Peyer's patch (tissue), 4 donors: ENCODE data around the gene DNHD1. TPM values are rescaled to one million over a fixed set of nuclear protein-coding genes. Genes with fewer than 3 reads are reported as not detected.

Experiments used
- DNase-seq, 3 donors: peaks; one replicate each; pipeline ENCODE4 v3.0.0-alpha.2; 2017 to 2019
- H3K27ac ChIP-seq, 4 donors: fragments of 200-600 bp; sonication (generic); one replicate each; pipeline ENCODE4 v1.5.1; 2016 to 2019
- H3K27me3 ChIP-seq, 2 donors: fragments of 200-600 bp; sonication (generic); one replicate each; pipeline ENCODE4 v1.5.1; 2019
- H3K36me3 ChIP-seq, 3 donors: fragments of 200-600 bp; sonication (generic); one replicate each; pipeline ENCODE4 v1.5.1; 2016 to 2019
- H3K4me1 ChIP-seq, 4 donors: fragments of 200-600 bp; sonication (generic); one replicate each; pipeline ENCODE4 v1.5.1; 2016 to 2019
- H3K4me3 ChIP-seq, 4 donors: fragments of 200-600 bp; sonication (generic); 1 replicate in 3 of 4; 2 replicates in 1 of 4; pipeline ENCODE4 v1.5.1; 2016 to 2019; ENCODE audit warnings: mild to moderate bottlenecking in 1 of 4
- H3K9me3 ChIP-seq, 4 donors: fragments of 200-600 bp; sonication (generic); one replicate each; pipeline ENCODE4 v1.5.1; 2016 to 2019; ENCODE audit warnings: mild to moderate bottlenecking in 1 of 4
- CTCF ChIP-seq, 6 experiments: fragments of 450-650 bp in 4 of 6; fragments of 200-600 bp in 2 of 6; sonication (generic) in 1 of 6; IDR thresholded peaks; one replicate each; pipeline ENCODE4 v1.5.1; 2017 to 2019; ENCODE audit warnings: antibody characterized with exemption in 6 of 6, mild to moderate bottlenecking in 3 of 6, moderate library complexity in 1 of 6
- POLR2A ChIP-seq, 2 donors: fragments of 450-650 bp; IDR thresholded peaks; one replicate each; pipeline ENCODE4 v1.5.1; 2017; ENCODE audit warnings: antibody characterized with exemption in 2 of 2, mild to moderate bottlenecking in 2 of 2, moderate library complexity in 2 of 2
- total RNA-seq, 4 donors: library from RNA; depleted of rRNA; stranded (reverse); fragments of >200 nt; gene quantifications; one replicate each; pipeline ENCODE4 v1.1.0, GENCODE V29; 2016

The DNHD1 gene
- total RNA-seq, 4 donors from 2014 or later = 23.5 to 64.4 (median 52.0) TPM

GRCh38 chr11:6570691-6571427 is 73.8 kb downstream of the DNHD1 start:
- no peaks in the 10 kb centered on the region for H3K4me1 ChIP-seq
- H3K36me3 ChIP-seq = no peaks in the 10 kb centered on the region
- H3K9me3 ChIP-seq = no peaks in the 10 kb centered on the region
- no peak overlapping the region for H3K27ac ChIP-seq
- TF ChIP-seq CTCF (IDR thresholded peaks at IDR 0.05) (no peak), POLR2A (IDR thresholded peaks at IDR 0.05) (no peak)
- DNase-seq = no peak
- no peak overlapping the region for H3K4me3 ChIP-seq
- no peaks in the 10 kb centered on the region for H3K27me3 ChIP-seq

- Histone ChIP-seq H3K4me1 (no peaks in the 10 kb centered on the region), H3K4me3 (no peak overlapping the region), H3K9me3 (no peaks in the 10 kb centered on the region), H3K27me3 (no peaks in the 10 kb centered on the region), H3K36me3 (no peaks in the 10 kb centered on the region), H3K27ac (no peak overlapping the region)
- DNase-seq = no peak
- TF ChIP-seq CTCF (IDR thresholded peaks at IDR 0.05) = no peak
- TF ChIP-seq POLR2A (IDR thresholded peaks at IDR 0.05) = no peak
Measured at GRCh38 chr11:6571434-6572008, 74.4 kb downstream of the DNHD1 start.

- no peaks in the 10 kb centered on the region for H3K4me1 ChIP-seq
- H3K36me3 ChIP-seq = no peaks in the 10 kb centered on the region
- H3K27ac ChIP-seq = no peak overlapping the region
- TF ChIP-seq CTCF (IDR thresholded peaks at IDR 0.05) (no peak), POLR2A (IDR thresholded peaks at IDR 0.05) (no peak)
- no peak for DNase-seq
- H3K9me3 ChIP-seq = no peaks in the 10 kb centered on the region
- H3K4me3 ChIP-seq = no peak overlapping the region
- H3K27me3 ChIP-seq = no peaks in the 10 kb centered on the region
Measured at GRCh38 chr11:6572215-6572614, 75.1 kb downstream of the DNHD1 start.

GRCh38 chr11:6574816-6575715 is 78.0 kb downstream of the DNHD1 start:
- Histone ChIP-seq H3K4me1 (no peaks in the 10 kb centered on the region), H3K9me3 (no peaks in the 10 kb centered on the region), H3K4me3 (no peak overlapping the region), H3K27me3 (no peaks in the 10 kb centered on the region), H3K36me3 (no peaks in the 10 kb centered on the region), H3K27ac (no peak overlapping the region)
- no peak for DNase-seq
- TF ChIP-seq POLR2A (IDR thresholded peaks at IDR 0.05) = no peak
- no peak for TF ChIP-seq CTCF (IDR thresholded peaks at IDR 0.05)

- H3K4me3 ChIP-seq = no peak overlapping the region
- TF ChIP-seq POLR2A (IDR thresholded peaks at IDR 0.05) = no peak
- no peak for TF ChIP-seq CTCF (IDR thresholded peaks at IDR 0.05)
- peak overlapping the region in 2 of 4 donors; percentile 23 to 32 for H3K27ac ChIP-seq
- peaks cover 0 to 4% (median 0%) of the 10 kb centered on the region in 3 donors for H3K36me3 ChIP-seq
- no peaks in the 10 kb centered on the region for H3K4me1 ChIP-seq
- DNase-seq = no peak
- H3K9me3 ChIP-seq = no peaks in the 10 kb centered on the region
- H3K27me3 ChIP-seq = no peaks in the 10 kb centered on the region
Measured at GRCh38 chr11:6576471-6577373, 79.6 kb downstream of the DNHD1 start.
